Activated T-helper 9 cell treated with anti-CD3 and anti-CD28 coated beads, Interleukin-2, amount 50 U/mL, for 16 hours (primary cell): ENCODE measurements around the gene BMP4.

Source experiments
- DNase-seq: peaks from one replicate; pipeline ENCODE4 v3.0.0-alpha.2; 2020; ENCODE audit warnings: low read depth

BMP4 gene

DNA sequence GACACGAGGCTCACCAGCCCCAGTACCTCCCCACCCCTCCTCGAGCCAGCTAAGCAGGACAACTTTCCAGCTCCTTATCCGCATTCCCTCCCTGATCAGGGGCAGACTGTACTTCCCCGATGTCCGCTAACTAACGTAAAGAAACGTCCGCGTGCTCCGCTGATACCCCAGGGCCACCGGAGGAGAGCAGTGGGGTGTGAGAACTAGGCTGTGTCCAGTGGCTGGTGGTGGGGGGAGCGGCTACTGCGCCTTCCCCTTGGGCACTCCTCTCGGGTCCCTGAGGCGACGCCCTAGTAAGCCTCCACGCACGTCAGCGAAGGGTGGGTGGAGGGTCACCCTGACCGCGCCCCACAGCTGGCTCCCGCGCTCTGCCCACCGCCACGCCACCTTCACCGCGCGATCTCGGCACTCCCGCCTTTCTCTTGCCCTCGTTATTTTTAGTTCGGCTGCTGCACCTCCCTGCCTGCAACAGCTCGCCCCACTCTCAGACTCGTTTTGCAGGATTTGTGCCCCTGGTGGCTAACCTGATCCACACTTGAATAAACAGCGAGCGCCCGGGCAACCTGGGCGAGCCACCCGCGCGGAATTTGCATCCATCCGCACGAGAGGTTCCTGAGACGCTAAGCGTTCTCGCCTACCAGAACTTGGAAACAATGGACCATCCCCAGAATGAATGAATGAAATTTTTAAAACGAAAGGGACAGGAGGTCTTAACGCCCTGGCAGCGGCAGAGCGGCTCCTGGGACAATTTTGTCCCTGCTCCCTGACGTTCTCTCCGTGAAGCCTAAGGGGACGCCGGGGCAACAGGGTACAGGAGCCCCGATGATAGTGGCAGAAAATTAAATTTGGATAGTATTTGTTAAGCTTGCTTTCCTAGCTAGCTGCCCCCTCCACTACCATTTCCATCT lies 6.9 kb upstream of the BMP4 start:
- no peak for DNase-seq

GRCh38 chr14:53962953-53963319 lies 6.3 kb upstream of the BMP4 start:
- no peak for DNase-seq

- DNase-seq, result no peak
These were observed 2.0 kb upstream of the BMP4 start for GRCh38 chr14:53958628-53959027.

- no peak for DNase-seq
These were observed 1.1 kb upstream of the BMP4 start for GRCh38 chr14:53957739-53958138.

GRCh38 chr14:53955671-53956426 lies 776 bp downstream of the BMP4 start:
- no peak for DNase-seq

- DNase-seq, result no peak
These were observed 1.4 kb downstream of the BMP4 start for GRCh38 chr14:53955229-53955556.

- DNase-seq, result no peak
These were observed 1.9 kb downstream of the BMP4 start for GRCh38 chr14:53954551-53955228.

GRCh38 chr14:53953828-53954550 lies 2.6 kb downstream of the BMP4 start:
- DNase-seq, result no peak

- no peak for DNase-seq
These were observed 3.4 kb downstream of the BMP4 start for GRCh38 chr14:53953002-53953827.

- no peak for DNase-seq
These were observed 4.1 kb downstream of the BMP4 start for GRCh38 chr14:53952533-53952932.

DNA sequence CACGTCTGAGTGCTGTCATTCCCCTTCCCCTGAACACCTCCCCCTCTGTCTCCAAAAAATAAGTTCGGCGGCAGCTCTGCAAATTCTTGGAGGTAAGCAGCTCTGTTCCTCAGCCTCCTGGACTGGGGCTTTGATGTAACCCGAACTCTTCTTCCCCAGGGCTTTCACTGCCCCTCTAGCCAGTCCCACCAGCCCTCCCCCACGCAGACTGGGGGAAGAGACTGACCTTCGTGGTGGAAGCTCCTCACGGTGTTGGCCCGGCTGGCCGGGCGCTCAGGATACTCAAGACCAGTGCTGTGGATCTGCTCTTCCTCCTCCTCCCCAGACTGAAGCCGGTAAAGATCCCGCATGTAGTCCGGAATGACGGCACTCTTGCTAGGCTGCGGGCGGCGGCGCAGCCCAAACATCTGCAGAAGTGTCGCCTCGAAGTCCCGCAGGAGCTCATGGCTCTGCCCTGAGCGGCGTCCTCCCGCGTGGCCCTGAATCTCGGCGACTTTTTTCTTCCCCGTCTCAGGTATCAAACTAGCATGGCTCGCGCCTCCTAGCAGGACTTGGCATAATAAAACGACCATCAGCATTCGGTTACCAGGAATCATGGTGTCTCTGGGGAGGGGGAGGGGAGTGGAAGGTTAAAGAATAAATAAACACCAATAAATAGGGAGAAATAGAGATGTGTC lies 4.9 kb downstream of the BMP4 start:
- DNase-seq, result no peak

DNA sequence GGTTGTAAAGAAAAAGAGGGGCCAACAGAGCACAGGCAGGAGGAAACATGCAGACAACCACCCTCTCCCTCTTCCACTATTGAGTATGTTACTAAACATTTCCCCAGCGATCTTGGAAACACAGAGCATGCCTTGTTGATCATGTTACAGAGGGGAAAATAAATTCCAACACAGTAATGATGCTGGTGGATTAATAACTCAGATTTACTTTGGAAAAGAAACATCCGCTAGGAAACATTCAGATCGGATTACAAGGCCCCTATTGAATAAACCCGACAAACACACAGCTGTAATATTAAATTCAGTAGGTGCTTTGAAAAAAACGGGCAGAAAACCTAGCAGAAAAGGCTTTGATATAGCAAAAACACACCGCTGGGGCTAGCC lies 5.4 kb downstream of the BMP4 start:
- DNase-seq, result no peak

- DNase-seq, result no peak
These were observed 6.4 kb downstream of the BMP4 start for GRCh38 chr14:53950031-53950793.

- DNase-seq, result no peak
These were observed 7.4 kb downstream of the BMP4 start for GRCh38 chr14:53949201-53949600.

- no peak for DNase-seq
These were observed 8.3 kb downstream of the BMP4 start for GRCh38 chr14:53948205-53948884.

GRCh38 chr14:53947452-53948204 lies 9.0 kb downstream of the BMP4 start:
- DNase-seq, result no peak

DNA sequence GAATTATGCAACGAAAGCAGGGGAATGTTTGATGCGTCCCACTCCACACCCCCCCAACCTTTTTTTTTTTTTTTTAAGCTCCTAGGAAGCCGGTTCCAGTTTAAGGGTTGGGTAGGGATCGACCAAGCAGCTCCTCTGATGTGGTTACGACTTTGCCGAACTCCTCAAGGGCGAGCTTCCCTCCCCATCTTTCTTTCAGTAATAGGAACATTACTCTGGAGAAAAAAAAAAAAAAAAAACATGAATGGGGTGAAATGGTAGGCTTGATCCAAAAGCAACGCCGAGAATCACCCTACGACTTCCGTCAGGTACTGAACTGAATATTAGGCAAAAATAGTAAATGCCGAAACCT lies 9.6 kb downstream of the BMP4 start:
- no peak for DNase-seq

DNA sequence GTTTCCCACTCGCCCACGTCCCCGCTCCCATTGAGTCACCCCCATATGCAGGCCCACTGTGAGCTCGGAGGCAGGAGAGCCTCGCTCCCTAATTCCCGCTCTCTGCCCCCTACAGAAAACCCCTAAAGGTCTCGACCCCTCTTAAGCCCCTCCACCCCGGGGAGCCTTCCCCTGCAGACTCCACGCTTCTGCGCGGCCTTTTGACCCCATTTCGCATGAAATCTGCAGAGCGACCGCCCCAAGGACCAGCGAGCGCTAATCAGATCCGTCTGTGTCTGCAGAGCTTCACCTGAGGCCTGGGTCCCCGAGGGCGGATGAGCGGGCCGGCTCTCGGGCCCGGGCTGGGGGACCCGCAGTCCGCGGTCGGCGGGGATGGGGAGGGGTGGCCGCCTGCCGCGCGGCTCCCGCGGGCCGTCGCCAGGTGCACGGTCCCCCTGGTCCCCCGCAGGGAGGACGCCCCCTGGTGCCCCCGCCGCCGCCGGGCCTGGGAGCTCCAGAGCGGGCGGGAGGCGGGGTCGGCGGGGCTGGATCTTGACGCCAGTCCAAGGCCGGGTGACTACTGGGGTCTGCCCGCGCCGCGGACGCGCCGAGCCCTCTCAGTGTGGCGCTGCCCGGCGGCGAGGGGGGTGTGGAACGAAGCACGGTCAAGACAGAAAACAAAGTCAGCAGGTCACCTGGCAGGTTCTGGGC lies 10.1 kb downstream of the BMP4 start:
- no peak for DNase-seq
